ENCODE data around the gene ST6GALNAC2.

The ST6GALNAC2 gene

DNA sequence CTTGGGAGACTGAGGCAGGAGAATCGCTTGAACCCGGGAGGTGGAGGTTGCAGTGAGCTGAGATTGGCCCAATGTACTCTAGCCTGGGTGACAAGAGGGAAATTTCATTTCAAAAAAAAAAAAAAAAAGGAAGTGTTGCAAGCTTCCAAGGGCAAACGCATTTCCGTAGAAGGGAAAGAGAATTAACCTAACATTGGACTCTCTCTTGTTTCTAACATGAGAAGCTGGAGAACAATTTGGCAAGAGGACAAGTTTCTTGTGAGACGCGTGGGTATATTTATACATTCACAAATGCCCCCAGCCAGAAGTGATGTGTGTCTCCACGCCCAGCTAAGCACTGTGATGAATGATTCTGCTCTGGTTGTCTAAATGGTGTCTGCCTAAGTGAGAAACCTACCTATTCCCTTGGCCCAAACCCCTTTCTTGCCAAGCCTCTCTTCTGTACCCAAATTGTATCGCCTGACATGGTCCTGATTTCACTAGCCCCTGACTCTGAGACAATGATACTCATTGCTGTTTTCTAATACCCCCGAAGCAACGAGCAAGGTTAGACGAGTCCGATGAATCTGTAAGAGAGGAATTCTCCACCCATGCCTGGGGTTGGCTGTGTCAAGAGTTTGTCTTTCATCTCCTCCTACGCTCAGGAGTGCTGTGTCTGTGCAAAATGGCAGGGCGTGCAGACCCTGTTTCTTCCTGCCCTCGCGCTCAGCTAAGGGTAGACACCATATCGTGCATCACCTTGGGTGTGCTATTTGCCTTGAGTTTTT, 14.2 kb upstream of the ST6GALNAC2 start:
- no peak for DNase-seq

DNA sequence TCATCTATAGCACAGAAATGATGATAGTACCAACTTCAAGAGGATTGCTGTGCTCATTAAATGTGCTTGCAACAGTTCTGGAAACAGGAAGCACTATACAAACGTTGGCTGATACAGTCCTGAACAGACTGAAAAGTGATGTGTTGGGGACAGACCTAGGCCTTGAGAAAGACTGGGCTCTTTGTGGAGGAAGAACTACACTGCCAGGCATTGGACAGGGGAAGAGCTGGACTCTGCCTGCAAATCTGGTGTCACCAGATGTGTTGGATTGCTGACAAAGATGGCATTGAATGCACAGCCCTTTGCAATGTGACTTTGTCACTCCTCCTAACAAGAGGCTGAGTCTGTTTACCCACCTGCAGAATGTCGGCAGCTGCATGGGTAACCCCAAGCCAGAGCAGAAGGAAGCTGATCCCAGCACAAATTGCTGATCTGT, 12.4 kb upstream of the ST6GALNAC2 start:
- DNase-seq: peak; percentile 62

DNA sequence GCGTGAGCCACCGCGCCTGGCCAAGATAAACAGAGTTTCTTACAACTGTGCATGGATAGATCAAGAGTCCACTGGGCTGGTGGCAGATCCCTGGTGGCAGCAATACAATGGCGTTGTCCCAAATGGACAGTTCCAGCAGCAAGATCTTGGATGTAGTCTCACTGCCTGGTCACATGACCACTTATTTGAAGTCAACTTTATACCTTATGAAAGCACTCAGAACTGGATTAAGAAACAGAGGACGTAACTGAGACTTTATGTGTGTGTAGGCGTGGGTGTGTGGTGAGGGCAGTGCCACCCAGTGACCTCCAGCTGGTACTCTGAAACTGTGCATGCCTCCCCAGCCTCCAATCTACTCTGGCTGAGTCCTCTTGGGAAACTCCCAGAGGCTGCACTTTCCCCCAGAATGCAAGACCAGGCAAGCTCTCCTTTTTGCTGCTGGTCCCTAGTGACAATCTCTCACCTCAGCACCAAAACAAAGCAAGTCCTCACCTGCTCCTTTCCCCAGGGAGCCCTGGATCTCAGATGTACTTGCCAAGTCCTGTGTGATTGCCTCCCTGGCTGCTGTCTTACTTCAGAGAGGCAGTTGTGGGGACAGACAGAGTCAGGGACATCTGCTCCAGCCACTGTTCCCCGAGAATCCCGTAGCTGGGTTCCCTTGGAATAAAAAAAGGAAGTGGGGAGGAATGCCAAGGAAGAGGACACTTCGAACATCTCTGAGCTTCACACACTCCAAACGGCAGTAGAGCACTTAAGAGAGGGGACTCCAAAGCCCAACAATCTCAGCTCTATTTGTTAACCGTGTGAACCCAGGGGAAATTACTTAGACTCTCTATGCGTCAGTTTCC, 11.7 kb upstream of the ST6GALNAC2 start:
- peak; percentile 93 for DNase-seq

GRCh38 chr17:76594690-76595089, 9.0 kb upstream of the ST6GALNAC2 start:
- DNase-seq: no peak

- DNase-seq: no peak
Observed at GRCh38 chr17:76593959-76594358, 8.3 kb upstream of the ST6GALNAC2 start.

- no peak for DNase-seq
Observed at GRCh38 chr17:76593384-76593826, 7.7 kb upstream of the ST6GALNAC2 start.

GRCh38 chr17:76588182-76588581, 2.5 kb upstream of the ST6GALNAC2 start:
- no peak for DNase-seq

- peak; percentile 87 for DNase-seq
Observed at GRCh38 chr17:76586741-76587487, 1.3 kb upstream of the ST6GALNAC2 start.

GRCh38 chr17:76585033-76585648, 519 bp downstream of the ST6GALNAC2 start:
- no peak for DNase-seq

DNA sequence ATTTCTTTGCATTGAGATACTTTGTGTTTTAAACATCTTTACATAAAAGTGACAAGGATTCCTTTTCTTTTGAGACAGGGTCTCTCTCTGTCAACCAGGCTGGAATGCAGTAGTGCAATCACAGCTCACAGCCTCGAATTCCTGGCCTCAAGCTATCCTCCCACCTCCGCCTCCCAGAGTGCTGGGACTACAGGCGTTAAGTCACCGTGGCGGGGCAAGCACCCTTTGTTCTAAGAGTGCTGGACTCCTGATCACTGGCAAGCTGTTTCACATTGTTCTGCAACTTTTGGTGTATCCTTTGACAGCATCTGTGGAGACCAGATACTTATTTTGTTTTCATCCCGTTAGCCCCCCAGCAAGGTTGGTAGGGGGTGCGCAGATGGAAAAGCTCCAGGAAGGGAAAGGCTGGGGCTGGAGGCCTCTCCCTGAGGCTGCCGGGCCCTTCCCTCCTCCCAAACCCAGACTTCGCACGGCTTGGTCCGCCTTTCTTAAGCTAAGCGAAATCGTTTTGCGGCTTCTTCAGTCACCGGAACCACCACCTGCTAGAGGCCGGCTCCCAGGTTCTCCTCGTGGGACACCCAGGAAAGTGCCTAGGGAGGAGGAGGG, 1.1 kb downstream of the ST6GALNAC2 start:
- no peak for DNase-seq

DNA sequence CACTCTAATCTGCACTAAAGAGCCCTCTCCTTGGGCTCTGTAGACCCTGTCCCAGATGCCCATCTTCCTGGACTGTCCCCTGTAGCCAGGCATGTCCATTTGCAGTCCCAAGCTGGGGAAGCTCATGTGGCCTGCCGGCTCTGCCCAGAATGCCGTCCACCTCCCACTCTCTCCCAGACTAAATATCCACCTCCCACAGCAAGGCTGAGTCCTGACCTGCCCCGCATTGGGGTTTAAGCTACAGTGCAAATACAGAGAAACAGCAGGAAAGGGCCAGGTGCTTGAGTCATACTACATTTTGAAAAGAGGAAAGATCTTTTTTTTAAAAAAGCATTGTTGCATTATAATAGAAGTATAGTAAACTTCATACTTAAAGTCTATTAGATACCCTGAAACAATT, 3.0 kb downstream of the ST6GALNAC2 start:
- no peak for DNase-seq

GRCh38 chr17:76581515-76581914, 4.1 kb downstream of the ST6GALNAC2 start:
- no peak for DNase-seq

- no peak for DNase-seq
Observed at GRCh38 chr17:76579281-76579680, 6.4 kb downstream of the ST6GALNAC2 start.

- DNase-seq: no peak
Observed at GRCh38 chr17:76578376-76578775, 7.3 kb downstream of the ST6GALNAC2 start.

DNA sequence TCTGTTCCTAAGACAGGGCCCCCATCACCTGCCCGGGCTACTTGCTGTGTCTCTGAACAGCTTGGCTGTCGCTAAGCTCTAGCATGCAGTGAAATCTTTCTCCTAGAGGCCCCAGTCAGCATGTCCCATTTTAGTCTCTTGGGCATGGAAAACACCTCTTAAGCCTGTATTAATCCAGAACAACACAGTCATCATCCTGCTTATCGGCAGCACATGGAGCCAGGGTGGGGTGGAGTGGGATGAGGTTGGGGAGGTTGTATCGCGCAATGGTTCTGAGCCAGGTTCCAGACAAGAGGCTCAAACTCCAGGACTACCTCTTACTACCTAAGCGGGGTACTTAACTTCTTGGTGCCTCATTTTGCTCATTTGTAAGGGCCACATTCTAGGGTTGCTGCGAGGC, 7.8 kb downstream of the ST6GALNAC2 start:
- no peak for DNase-seq

GRCh38 chr17:76576189-76576588, 9.5 kb downstream of the ST6GALNAC2 start:
- no peak for DNase-seq

GRCh38 chr17:76575570-76575969, 10.1 kb downstream of the ST6GALNAC2 start:
- DNase-seq: no peak

- DNase-seq: no peak
Observed at GRCh38 chr17:76574166-76574565, 11.5 kb downstream of the ST6GALNAC2 start.

GRCh38 chr17:76573096-76573495, 12.6 kb downstream of the ST6GALNAC2 start:
- DNase-seq: no peak

- no peak for DNase-seq
Observed at GRCh38 chr17:76572201-76572910, 13.3 kb downstream of the ST6GALNAC2 start.

- DNase-seq: no peak
Observed at GRCh38 chr17:76570877-76571471, 14.7 kb downstream of the ST6GALNAC2 start.
